ENCODE measurements around the gene UBE2G2.

- TF ChIP-seq CTCF (conservative IDR thresholded peaks at IDR 0.05; ENCODE audit: low read depth, low read length) (no peak), EZH2 (IDR thresholded peaks at IDR 0.05; ENCODE audit: low read length, unreplicated experiment) (no peak)
Observed at GRCh38 chr21:44732263-44732662, 69.4 kb downstream of the UBE2G2 start.
